Measurements from ENCODE around the gene RABGAP1L.
A peak's percentile ranks its signal among the peaks of the same experiment; 100 is the strongest.

The RABGAP1L gene

GRCh38 chr1:174189428-174190062, 30.2 kb downstream of the RABGAP1L start:
- no peak overlapping the region for H3K4me3 ChIP-seq (replicated peaks in 1 of 2; ENCODE audit: low read depth in 2 of 2, low read length in 2 of 2)
- TF ChIP-seq, protein P1, sequence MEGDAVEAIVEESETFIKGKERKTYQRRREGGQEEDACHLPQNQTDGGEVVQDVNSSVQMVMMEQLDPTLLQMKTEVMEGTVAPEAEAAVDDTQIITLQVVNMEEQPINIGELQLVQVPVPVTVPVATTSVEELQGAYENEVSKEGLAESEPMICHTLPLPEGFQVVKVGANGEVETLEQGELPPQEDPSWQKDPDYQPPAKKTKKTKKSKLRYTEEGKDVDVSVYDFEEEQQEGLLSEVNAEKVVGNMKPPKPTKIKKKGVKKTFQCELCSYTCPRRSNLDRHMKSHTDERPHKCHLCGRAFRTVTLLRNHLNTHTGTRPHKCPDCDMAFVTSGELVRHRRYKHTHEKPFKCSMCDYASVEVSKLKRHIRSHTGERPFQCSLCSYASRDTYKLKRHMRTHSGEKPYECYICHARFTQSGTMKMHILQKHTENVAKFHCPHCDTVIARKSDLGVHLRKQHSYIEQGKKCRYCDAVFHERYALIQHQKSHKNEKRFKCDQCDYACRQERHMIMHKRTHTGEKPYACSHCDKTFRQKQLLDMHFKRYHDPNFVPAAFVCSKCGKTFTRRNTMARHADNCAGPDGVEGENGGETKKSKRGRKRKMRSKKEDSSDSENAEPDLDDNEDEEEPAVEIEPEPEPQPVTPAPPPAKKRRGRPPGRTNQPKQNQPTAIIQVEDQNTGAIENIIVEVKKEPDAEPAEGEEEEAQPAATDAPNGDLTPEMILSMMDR (IDR thresholded peaks at IDR 0.05; ENCODE audit: low read depth, low read length), result no peak
- no peak for DNase-seq (ENCODE audit: low read depth in 2 of 2)

- TF ChIP-seq, protein P1 (IDR thresholded peaks at IDR 0.05; ENCODE audit: low read depth, low read length), result no peak
- DNase-seq (ENCODE audit: low read depth in 2 of 2), result peak in 1 of 2 donors; percentile 35
- no peak overlapping the region for H3K4me3 ChIP-seq (replicated peaks in 1 of 2; ENCODE audit: low read depth in 2 of 2, low read length in 2 of 2)
These were observed 31.4 kb downstream of the RABGAP1L start for GRCh38 chr1:174190691-174191199.

GRCh38 chr1:174191349-174191862, 32.1 kb downstream of the RABGAP1L start:
- DNase-seq (ENCODE audit: low read depth in 2 of 2), result peak; percentile 22 to 64
- TF ChIP-seq, protein P1 (IDR thresholded peaks at IDR 0.05; ENCODE audit: low read depth, low read length), result no peak
- H3K4me3 ChIP-seq (replicated peaks in 1 of 2; ENCODE audit: low read depth in 2 of 2, low read length in 2 of 2), result no peak overlapping the region

DNA sequence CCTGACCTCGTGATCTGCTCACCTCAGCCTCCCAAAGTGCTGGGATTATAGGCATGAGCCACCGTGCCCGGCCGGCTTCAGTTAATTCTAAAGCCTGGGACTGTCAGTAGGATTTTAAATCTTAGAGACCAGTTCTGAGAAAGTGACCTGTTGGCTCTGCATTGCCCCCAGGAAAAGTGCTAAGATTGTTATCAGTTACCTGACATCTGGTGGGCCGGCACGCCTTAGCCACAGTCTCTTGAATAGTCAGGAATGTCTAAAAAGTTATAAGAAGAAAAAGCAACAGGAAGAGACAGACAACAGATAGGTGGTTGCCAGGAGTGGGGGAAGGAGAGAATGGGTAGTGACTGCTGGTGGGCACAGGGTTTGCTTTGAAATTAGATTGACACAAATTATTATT, 35.1 kb downstream of the RABGAP1L start:
- no peak overlapping the region for H3K4me3 ChIP-seq (replicated peaks in 1 of 2; ENCODE audit: low read depth in 2 of 2, low read length in 2 of 2)
- no peak for DNase-seq (ENCODE audit: low read depth in 2 of 2)
- TF ChIP-seq, protein P1 (IDR thresholded peaks at IDR 0.05; ENCODE audit: low read depth, low read length), result no peak

- TF ChIP-seq, protein P1 (IDR thresholded peaks at IDR 0.05; ENCODE audit: low read depth, low read length), result no peak
- H3K4me3 ChIP-seq (replicated peaks in 1 of 2; ENCODE audit: low read depth in 2 of 2, low read length in 2 of 2), result no peak overlapping the region
- DNase-seq (ENCODE audit: low read depth in 2 of 2), result no peak
These were observed 37.8 kb downstream of the RABGAP1L start for GRCh38 chr1:174197088-174197487.

DNA sequence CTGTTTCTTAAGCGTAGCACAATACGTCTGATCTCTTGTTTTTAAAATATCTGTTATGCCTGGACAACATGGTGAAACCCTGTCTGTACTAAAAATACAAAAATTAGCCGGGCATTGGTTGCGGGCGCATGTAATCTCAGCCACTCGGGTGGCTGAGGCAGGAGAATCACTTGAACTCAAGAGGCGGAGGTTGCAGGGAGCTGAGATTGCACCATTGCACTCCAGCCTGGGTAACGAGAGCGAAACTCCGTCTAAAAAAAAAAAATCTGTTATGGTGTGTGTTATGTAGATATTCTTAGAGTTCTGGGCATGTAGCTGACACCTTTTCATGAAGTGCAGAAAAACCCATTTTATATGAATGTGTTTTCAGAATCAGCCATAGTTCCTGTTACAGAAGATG, 38.2 kb downstream of the RABGAP1L start:
- TF ChIP-seq, protein P1 (IDR thresholded peaks at IDR 0.05; ENCODE audit: low read depth, low read length), result no peak
- no peak overlapping the region for H3K4me3 ChIP-seq (replicated peaks in 1 of 2; ENCODE audit: low read depth in 2 of 2, low read length in 2 of 2)
- DNase-seq (ENCODE audit: low read depth in 2 of 2), result no peak
